NT2/D1 (cell line): ENCODE measurements around the gene RBM26.

Source experiments
- SUZ12 ChIP-seq: IDR thresholded peaks from 2 replicates; pipeline ENCODE4 v1.6.1; 2011; ENCODE audit not compliant: insufficient read length, insufficient read depth; ENCODE audit errors: extremely low read depth
- YY1 ChIP-seq: IDR thresholded peaks from 2 replicates; pipeline ENCODE4 v1.6.1; 2011; ENCODE audit not compliant: insufficient read length, insufficient read depth
- ZNF274 ChIP-seq: IDR thresholded peaks from 2 replicates; pipeline ENCODE4 v1.6.1; 2011; ENCODE audit warnings: mild to moderate bottlenecking, low read depth, low read length

DNA sequence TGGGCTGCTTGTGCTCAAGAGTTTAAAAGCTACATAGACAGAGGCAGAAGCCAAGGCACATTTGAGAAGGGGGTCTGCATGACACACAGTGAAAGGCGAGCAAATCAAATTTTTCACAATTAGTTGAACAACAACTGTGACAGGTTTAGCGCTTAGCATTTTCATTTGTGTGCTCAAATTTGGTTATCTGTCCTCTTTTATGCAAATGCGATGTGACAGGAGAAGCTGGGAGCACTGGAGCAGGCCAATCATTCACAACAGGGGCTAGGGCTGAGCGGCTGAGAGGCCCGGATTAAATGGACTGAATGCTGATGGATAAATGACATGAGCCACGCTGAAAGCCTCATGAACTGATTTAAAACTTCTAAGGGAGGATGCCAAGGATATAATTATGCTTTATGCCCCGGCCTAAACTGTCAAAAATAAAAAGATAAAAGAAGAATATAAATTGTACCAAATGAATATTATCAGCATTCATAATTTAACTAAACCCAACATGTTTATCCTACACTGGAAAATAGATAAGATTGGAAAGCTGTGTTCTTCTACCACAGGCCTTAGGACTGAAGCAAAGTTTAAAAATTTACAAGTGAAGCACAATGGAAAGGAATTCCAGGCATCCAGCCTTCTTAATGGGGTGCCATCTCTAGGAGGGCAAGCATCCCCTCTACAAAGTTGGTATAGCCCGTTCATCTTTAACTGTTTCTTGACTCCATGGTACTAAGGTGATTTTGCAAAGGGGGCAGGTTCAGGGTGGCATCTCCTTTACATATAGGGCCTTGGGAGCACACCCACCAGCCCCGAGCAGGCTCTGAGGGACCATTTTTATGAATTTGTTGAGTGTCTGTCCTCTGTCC lies 117.9 kb downstream of the RBM26 start:
- TF ChIP-seq SUZ12 (no peak), YY1 (no peak), ZNF274 (no peak)
